ENCODE measurements around the gene ADAMTS16. TPM values are rescaled to one million over a fixed set of nuclear protein-coding genes. Genes with fewer than 3 reads are reported as not detected.

Gene ADAMTS16
- total and polyA plus RNA-seq, 9 donors = 7.4 to 32.7 (median 13.6) TPM

DNA sequence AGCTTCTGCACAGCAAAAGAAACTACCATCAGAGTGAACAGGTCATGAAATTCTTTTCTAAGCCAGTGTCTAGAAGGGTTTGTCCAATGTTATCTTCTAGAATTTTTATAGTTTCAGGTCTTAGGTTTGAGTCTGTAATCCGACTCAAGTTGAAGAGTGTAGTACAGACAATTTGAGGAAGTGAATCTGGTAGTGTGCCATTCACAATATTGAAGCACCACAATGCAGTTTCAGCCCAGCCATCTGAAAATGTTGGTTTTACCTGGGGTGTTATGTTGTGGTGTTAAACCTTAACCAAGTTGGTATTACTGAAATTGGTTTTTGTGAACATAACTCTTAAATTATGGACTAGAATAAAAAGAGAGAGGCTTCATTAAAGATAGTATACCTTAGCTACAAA, 77.2 kb downstream of the ADAMTS16 start:
- Histone ChIP-seq H3K9me3 (no peaks in the 10 kb centered on the region), H3K4me3 (no peak overlapping the region), H3K4me1 (ENCODE audit: insufficient read depth) (no peaks in the 10 kb centered on the region), H3K27me3 (no peaks in the 10 kb centered on the region), H3K36me3 (no peaks in the 10 kb centered on the region), H3K27ac (no peak overlapping the region)
- WGBS, 3 donors = 51 to 54% (median 53%) methylated on average over 1 of the region's 1 CpG
- DNase-seq = no peak
- intact Hi-C loops (cut with DNase I) = loop anchor here in 1 of 4 donors (5.0 kb wide), 1 partner anchor 1110 kb away; no protein-coding TSS in a partner anchor
- no peak for TF ChIP-seq EP300 (IDR thresholded peaks at IDR 0.05)
- no peak for TF ChIP-seq POLR2A (IDR thresholded peaks at IDR 0.05)
- TF ChIP-seq, protein P1, sequence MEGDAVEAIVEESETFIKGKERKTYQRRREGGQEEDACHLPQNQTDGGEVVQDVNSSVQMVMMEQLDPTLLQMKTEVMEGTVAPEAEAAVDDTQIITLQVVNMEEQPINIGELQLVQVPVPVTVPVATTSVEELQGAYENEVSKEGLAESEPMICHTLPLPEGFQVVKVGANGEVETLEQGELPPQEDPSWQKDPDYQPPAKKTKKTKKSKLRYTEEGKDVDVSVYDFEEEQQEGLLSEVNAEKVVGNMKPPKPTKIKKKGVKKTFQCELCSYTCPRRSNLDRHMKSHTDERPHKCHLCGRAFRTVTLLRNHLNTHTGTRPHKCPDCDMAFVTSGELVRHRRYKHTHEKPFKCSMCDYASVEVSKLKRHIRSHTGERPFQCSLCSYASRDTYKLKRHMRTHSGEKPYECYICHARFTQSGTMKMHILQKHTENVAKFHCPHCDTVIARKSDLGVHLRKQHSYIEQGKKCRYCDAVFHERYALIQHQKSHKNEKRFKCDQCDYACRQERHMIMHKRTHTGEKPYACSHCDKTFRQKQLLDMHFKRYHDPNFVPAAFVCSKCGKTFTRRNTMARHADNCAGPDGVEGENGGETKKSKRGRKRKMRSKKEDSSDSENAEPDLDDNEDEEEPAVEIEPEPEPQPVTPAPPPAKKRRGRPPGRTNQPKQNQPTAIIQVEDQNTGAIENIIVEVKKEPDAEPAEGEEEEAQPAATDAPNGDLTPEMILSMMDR (IDR thresholded peaks at IDR 0.05) = no peak

DNA sequence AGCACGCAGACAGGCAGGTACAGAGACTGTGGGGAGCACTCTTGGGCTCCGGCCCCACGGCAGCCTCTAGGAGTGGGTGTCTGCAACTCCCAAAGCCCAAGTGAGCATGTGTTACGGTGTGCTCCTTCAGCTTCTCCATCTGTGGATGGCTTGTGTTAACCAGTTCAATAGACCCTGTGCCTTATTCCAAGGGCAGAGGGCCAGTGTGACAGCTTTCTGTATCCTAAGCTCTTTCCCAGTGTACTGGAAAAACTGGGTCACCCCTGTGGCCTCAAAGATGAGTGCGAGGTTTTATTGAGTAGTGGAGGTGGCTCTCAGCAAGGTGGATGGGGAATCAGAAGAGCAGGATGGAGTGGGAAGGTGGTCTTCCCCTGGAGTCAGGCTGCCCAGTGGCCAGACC, 78.3 kb downstream of the ADAMTS16 start:
- Histone ChIP-seq H3K4me3 (no peak overlapping the region), H3K36me3 (no peaks in the 10 kb centered on the region), H3K27me3 (no peaks in the 10 kb centered on the region), H3K9me3 (no peaks in the 10 kb centered on the region), H3K27ac (no peak overlapping the region), H3K4me1 (ENCODE audit: insufficient read depth) (no peaks in the 10 kb centered on the region)
- 97 to 98% (median 97%) methylated on average over 5 of the region's 5 CpGs for WGBS, 3 donors
- DNase-seq = no peak
- intact Hi-C loops (cut with DNase I) = loop anchor here in 1 of 4 donors (5.0 kb wide), 1 partner anchor 1111 kb away; no protein-coding TSS in a partner anchor
- TF ChIP-seq POLR2A (IDR thresholded peaks at IDR 0.05) = no peak
- no peak for TF ChIP-seq EP300 (IDR thresholded peaks at IDR 0.05)
- TF ChIP-seq, protein P1 (IDR thresholded peaks at IDR 0.05) = no peak

DNA sequence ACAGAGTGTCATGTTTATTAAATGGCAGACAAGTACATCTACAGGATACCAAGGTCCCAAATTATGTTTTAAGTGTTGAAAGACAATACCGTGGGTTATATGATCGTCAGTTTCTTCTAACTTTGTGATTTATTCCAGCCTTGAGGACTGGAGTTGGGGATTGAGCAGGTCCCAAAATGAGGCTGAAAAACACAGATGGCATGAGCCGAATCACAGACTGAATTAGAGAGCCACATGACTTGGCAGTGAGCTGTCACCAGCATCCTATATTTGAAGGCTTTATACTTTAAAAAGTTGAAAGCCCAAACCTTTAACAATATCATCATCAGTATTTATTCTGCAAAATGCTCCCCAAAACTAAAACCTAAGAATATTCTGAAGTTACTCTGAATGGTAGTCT, 79.4 kb downstream of the ADAMTS16 start:
- H3K27me3 ChIP-seq = no peaks in the 10 kb centered on the region
- intact Hi-C loops (cut with DNase I) = loop anchor here in 1 of 4 donors (5.0 kb wide), 1 partner anchor 1112 kb away; no protein-coding TSS in a partner anchor

DNA sequence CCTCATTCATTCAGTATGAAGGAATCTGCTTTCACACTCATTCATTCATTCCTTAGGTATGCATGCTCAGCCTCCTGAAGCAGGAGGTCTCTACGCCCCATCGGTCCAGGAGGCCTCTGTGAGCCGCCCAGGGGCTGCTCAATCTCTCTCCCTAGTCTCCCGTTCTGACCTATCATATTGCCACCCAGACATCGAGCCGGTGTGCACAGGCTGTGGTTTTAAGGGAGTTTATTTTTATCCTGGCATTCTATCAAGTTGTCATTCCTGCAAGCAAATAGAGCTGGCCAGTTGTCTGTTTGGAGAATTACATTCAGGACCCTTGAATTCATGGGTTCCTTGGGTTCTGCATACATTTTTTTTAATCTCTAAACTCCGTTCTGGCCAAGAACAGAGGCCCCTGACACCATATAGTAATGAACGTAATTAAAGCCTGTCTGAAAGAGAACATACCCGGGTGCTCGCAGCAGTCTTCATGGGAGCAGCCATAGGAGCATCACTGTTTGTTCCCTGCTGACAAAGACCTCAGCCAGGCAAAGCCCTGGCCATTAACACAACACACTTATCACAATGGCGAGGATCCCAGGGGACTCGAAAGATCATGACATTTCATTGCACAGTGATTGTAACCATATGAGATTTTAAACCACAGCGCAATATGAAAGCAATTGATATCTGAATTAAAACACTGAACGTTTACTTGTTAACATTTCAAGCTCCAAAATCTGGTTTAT, 80.9 kb downstream of the ADAMTS16 start:
- H3K4me3 ChIP-seq = no peak overlapping the region
- WGBS, 3 donors = 26 to 46% (median 30%) methylated on average over 14 of the region's 14 CpGs
- no peak for TF ChIP-seq POLR2A (IDR thresholded peaks at IDR 0.05)
- TF ChIP-seq, protein P1 (IDR thresholded peaks at IDR 0.05) = no peak
- no peak for TF ChIP-seq EP300 (IDR thresholded peaks at IDR 0.05)
- H3K9me3 ChIP-seq = no peaks in the 10 kb centered on the region
- intact Hi-C loops (cut with DNase I) = no loop called here
- no peaks in the 10 kb centered on the region for H3K4me1 ChIP-seq (ENCODE audit: insufficient read depth)
- DNase-seq = no peak
- H3K27ac ChIP-seq = no peak overlapping the region
- no peaks in the 10 kb centered on the region for H3K36me3 ChIP-seq
- H3K27me3 ChIP-seq = no peaks in the 10 kb centered on the region

More for the DNA sequence above, 79.4 kb downstream of the ADAMTS16 start:
- Histone ChIP-seq H3K36me3 (no peaks in the 10 kb centered on the region), H3K9me3 (no peaks in the 10 kb centered on the region), H3K27ac (no peak overlapping the region), H3K4me1 (ENCODE audit: insufficient read depth) (no peaks in the 10 kb centered on the region), H3K4me3 (no peak overlapping the region)
- WGBS, 3 donors = 94 to 98% (median 96%) methylated on average over 3 of the region's 3 CpGs
- no peak for DNase-seq
- TF ChIP-seq, protein P1 (IDR thresholded peaks at IDR 0.05) = no peak
- TF ChIP-seq EP300 (IDR thresholded peaks at IDR 0.05) (no peak), POLR2A (IDR thresholded peaks at IDR 0.05) (no peak)

Data from ovary (tissue), 9 donors.